Hepatocyte (in vitro differentiated cells): ENCODE measurements around the gene MZF1. TPM values are rescaled to one million over a fixed set of nuclear protein-coding genes. Genes with fewer than 3 reads are reported as not detected.
"Not testable (repeated sequence)": the region's sequence is repeated elsewhere in the genome, so short reads cannot be mapped to it uniquely, and the experiment has no call there.

Experiments
- DNase-seq: peaks from one replicate; pipeline ENCODE4 v3.0.0-alpha.2; 2016; ENCODE audit warnings: low spot score
- H2AFZ ChIP-seq: fragments of 200-600 bp; sonication (generic); 2 replicates; pipeline ENCODE4 v1.6.0; 2016; ENCODE audit warnings: antibody characterized with exemption, mild to moderate bottlenecking
- H3K27ac ChIP-seq: fragments of 200-600 bp; sonication (generic); 2 replicates; pipeline ENCODE4 v1.5.1; 2016; ENCODE audit warnings: mild to moderate bottlenecking
- H3K27me3 ChIP-seq: fragments of 200-600 bp; sonication (generic); 2 replicates; pipeline ENCODE4 v1.6.1; 2016
- H3K36me3 ChIP-seq: fragments of 200-600 bp; sonication (generic); replicated peaks from 2 replicates; pipeline ENCODE4 v1.5.1; 2016; ENCODE audit warnings: low read depth; ENCODE audit not compliant: insufficient read depth
- H3K4me1 ChIP-seq: fragments of 200-600 bp; sonication (generic); 2 replicates; pipeline ENCODE4 v1.5.1; 2016; ENCODE audit warnings: mild to moderate bottlenecking, moderate library complexity; ENCODE audit not compliant: insufficient read depth
- H3K4me2 ChIP-seq: fragments of 200-600 bp; sonication (generic); 2 replicates; pipeline ENCODE4 v1.6.0; 2016
- H3K4me3 ChIP-seq: fragments of 200-600 bp; sonication (generic); 2 replicates; pipeline ENCODE4 v1.5.1; 2016; ENCODE audit warnings: mild to moderate bottlenecking
- H3K79me2 ChIP-seq: fragments of 200-600 bp; sonication (generic); 2 replicates; pipeline ENCODE4 v1.6.0; 2017; ENCODE audit warnings: mild to moderate bottlenecking
- H3K9me2 ChIP-seq: fragments of 200-600 bp; sonication (generic); replicated peaks from 2 replicates; pipeline ENCODE4 v1.6.0; 2017; ENCODE audit warnings: mild to moderate bottlenecking; ENCODE audit not compliant: insufficient read depth
- H3K9me3 ChIP-seq: fragments of 200-600 bp; sonication (generic); 2 replicates; pipeline ENCODE4 v1.5.1; 2016; ENCODE audit warnings: low read depth, mild to moderate bottlenecking
- H4K20me1 ChIP-seq: fragments of 200-600 bp; sonication (generic); 2 replicates; pipeline ENCODE4 v1.6.0; 2016; ENCODE audit warnings: mild to moderate bottlenecking; ENCODE audit not compliant: insufficient read depth, poor library complexity, severe bottlenecking
- EZH2 ChIP-seq: fragments of 200-600 bp; sonication (generic); IDR thresholded peaks from 2 replicates; pipeline ENCODE4 v1.6.1; 2016; ENCODE audit warnings: antibody characterized with exemption, mild to moderate bottlenecking, borderline replicate concordance
- EZH2phosphoT487 ChIP-seq: fragments of 200-600 bp; sonication (generic); IDR thresholded peaks from one replicate; pipeline ENCODE4 v1.6.1; 2018; ENCODE audit warnings: antibody characterized with exemption, mild to moderate bottlenecking, low read depth, moderate library complexity; ENCODE audit not compliant: unreplicated experiment, severe bottlenecking
- WGBS: methylation state at CpG from one replicate; pipeline ENCODE4 v1.1.6; 2016; ENCODE audit warnings: low lambda C conversion rate; ENCODE audit errors: missing lambda C conversion rate; 5-methylcytosine and 5-hydroxymethylcytosine counted together
- polyA plus RNA-seq: library from polyadenylated mRNA; unstranded; fragments of >200 nt; fragmentation: Nextera tagmentation; extraction: Ambion mirVana; gene quantifications from 2 replicates; pipeline ENCODE4 v1.2.1, GENCODE V29; 2016
- total RNA-seq: library from RNA; depleted of rRNA; stranded (reverse); fragments of >200 nt; gene quantifications from 2 replicates; pipeline ENCODE4 v1.2.3, GENCODE V29; 2014
- TF ChIP-seq, protein P1 (sequence below): fragments of 200-600 bp; sonication (generic); IDR thresholded peaks from 2 replicates; pipeline ENCODE4 v1.5.1; 2016; ENCODE audit warnings: antibody characterized with exemption, mild to moderate bottlenecking; ENCODE audit not compliant: poor library complexity

The MZF1 gene
- total and polyA plus RNA-seq, 2 experiments from 2014 or later = 19.9 to 23.5 TPM

DNA sequence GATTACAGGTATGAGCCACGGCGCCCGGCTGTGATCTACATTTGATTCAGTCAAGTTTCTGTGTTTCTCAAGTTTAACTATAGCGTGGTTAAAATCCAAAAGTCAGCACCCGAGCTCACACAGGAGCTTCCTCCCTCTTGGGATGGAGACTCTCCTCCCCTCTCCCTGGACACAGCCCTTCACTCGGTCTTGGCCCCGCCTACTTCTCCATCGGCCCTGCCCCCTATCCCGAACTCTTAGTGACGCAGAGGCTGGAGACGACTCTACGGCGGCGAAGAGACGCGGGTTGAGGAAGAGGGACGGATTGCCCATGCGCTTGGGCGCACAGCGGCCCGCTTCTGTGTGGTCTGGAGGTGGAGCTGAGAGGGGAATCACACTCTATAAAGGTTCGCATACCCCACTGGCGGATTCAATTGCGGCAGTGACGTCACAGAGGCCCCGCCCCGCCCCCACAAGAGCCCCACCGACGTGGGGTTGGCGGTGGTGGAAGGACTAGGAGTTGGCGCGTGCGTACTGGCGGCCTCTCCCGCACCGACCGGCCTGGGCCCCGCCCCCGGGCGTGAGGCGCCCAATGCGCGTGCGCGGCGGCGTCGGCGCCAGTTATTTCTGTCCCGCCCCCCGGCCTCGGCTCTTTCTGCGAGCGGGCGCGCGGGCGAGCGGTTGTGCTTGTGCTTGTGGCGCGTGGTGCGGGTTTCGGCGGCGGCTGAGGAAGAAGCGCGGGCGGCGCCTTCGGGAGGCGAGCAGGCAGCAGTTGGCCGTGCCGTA lies 29.1 kb downstream of the MZF1 start, which contains the start of gene TRIM28:
Gene TRIM28 (plus strand): TSS at position 239 of the 765 bp plus-strand sequence. CDS start 694 bp downstream, outside the sequence.
- Histone ChIP-seq H3K27ac (peak within 1 kb of the TSS; percentile 98), H3K79me2 (peaks cover 44% of the 10 kb centered on the region), H4K20me1 (peaks cover 42% of the 10 kb centered on the region), H3K9me3 (no peaks in the 10 kb centered on the region), H3K36me3 (peaks cover 3% of the 10 kb centered on the region), H3K4me3 (peak within 1 kb of the TSS; percentile 97), H2AFZ (peak within 1 kb of the TSS; percentile 53), H3K27me3 (no peaks in the 10 kb centered on the region), H3K4me1 (peaks cover 22% of the 10 kb centered on the region), H3K9me2 (no peaks in the 10 kb centered on the region), H3K4me2 (peak within 1 kb of the TSS; percentile 97)
- TF ChIP-seq EZH2phosphoT487 = no peak
- no peak for TF ChIP-seq EZH2
- TF ChIP-seq, protein P1, sequence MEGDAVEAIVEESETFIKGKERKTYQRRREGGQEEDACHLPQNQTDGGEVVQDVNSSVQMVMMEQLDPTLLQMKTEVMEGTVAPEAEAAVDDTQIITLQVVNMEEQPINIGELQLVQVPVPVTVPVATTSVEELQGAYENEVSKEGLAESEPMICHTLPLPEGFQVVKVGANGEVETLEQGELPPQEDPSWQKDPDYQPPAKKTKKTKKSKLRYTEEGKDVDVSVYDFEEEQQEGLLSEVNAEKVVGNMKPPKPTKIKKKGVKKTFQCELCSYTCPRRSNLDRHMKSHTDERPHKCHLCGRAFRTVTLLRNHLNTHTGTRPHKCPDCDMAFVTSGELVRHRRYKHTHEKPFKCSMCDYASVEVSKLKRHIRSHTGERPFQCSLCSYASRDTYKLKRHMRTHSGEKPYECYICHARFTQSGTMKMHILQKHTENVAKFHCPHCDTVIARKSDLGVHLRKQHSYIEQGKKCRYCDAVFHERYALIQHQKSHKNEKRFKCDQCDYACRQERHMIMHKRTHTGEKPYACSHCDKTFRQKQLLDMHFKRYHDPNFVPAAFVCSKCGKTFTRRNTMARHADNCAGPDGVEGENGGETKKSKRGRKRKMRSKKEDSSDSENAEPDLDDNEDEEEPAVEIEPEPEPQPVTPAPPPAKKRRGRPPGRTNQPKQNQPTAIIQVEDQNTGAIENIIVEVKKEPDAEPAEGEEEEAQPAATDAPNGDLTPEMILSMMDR = no peak
- DNase-seq = peak; percentile 99
- WGBS = under 1% methylated on average over 60 of the region's 73 CpGs

DNA sequence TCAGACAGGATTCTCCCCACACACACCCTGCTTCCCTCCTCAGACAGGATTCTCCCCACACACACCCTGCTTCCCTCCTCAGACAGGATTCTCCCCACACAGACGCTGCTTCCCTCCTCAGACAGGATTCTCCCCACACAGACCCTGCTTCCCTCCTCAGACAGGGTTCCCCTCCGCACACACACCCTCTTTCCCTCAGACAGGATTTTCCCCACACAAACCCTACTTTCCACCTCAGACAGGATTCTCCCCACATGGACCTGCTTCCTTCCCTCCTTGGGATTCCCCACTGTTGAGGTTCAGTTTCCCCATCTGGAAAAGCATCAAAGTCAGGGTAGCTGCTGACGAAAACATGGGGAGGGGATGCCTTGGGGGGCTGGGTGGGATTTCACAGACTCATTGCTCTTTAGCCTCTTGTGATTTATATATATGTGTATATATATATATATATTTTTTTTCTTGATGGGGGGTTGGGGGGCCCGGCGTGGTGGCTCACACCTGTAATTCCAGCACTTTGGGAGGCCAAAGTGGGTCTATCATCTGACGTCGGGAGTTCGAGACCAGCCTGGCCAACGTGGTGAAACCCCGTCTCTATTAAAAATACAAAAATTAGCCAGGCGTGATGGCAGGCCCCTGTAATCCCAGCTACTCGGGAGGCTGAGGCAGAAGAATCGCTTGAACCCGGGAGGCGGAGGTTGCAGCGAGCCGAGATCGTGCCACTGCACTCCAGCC lies 30.3 kb downstream of the MZF1 start:
- H4K20me1 ChIP-seq = peaks cover 32% of the 10 kb centered on the region
- H3K79me2 ChIP-seq = peaks cover 32% of the 10 kb centered on the region
- not testable (repeated sequence) for H3K4me3 ChIP-seq, DNase-seq, H3K9me3 ChIP-seq, H2AFZ ChIP-seq, H3K27me3 ChIP-seq, H3K36me3 ChIP-seq, H3K9me2 ChIP-seq
- H3K4me1 ChIP-seq = peaks cover 33% of the 10 kb centered on the region
- 84% methylated on average over 18 of the region's 18 CpGs for WGBS
- peak overlapping the region; percentile 98 for H3K27ac ChIP-seq
- peak overlapping the region; percentile 80 for H3K4me2 ChIP-seq

DNA sequence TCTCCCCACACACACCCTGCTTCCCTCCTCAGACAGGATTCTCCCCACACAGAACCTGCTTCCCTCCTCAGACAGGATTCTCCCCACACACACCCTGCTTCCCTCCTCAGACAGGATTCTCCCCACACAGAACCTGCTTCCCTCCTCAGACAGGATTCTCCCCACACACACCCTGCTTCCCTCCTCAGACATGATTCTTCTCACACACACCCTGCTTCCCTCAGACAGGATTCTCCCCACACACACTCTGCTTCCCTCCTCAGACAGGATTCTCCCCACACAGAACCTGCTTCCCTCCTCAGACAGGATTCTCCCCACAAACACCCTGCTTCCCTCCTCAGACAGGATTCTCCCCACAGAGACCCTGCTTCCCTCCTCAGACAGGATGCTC lies 34.0 kb downstream of the MZF1 start:
- H3K79me2 ChIP-seq, H3K27me3 ChIP-seq, H3K9me2 ChIP-seq, H3K4me3 ChIP-seq, DNase-seq, H3K36me3 ChIP-seq, H3K4me2 ChIP-seq, H3K9me3 ChIP-seq, H4K20me1 ChIP-seq, H2AFZ ChIP-seq: not testable (repeated sequence)
- H3K4me1 ChIP-seq = peaks cover 16% of the 10 kb centered on the region
- H3K27ac ChIP-seq = peak overlapping the region; percentile 89

DNA sequence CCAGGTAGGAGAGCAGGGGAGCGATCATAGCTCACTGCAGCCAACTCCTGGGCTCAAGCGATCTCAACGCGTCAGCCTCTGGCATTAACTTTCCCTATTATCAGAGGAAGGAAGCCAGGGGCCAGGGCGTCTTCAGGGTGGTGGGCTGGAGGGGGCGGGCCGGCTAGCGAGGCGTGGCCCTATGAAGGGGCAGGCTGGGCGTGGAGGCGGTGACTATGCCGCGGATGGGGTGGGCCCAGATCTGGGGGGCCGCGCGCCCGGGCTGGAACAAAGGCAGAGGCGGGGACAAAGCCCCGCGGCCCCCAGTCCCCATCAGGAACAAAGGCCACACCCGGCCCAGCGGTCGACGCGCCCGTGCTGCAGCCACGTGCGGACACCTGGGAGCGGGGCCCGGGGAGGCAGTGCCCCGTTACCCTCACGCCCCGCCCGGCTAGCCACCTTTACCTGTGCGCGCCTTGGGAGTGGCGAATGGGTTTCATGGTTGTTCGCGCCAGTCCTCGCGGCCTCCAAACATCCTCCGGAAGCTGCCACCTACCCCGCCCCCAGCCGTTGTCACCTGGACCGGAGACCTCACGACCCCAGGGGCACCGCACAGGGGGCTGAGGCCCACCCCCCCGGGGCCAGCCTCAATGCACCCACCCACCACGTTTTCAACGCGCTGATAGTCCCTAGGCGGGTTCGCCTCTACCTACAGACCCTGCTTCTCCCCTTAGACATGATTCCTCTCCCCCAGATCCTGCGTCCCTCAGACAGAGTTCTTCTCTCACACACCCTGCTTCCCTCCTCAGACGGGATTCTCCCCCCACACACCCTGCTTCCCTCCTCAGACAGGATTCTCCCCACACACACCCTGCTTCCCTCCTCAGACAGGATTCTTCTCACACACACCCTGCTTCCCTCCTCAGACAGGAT lies 34.6 kb downstream of the MZF1 start:
- Histone ChIP-seq H3K9me2 (no peaks in the 10 kb centered on the region), H3K36me3 (no peaks in the 10 kb centered on the region), H3K27me3 (no peaks in the 10 kb centered on the region), H2AFZ (peak overlapping the region; percentile 87), H3K4me3 (peak overlapping the region; percentile 36), H3K79me2 (no peaks in the 10 kb centered on the region), H3K9me3 (no peaks in the 10 kb centered on the region), H3K4me1 (peaks cover 16% of the 10 kb centered on the region), H4K20me1 (no peaks in the 10 kb centered on the region), H3K4me2 (peak overlapping the region; percentile 78), H3K27ac (peak overlapping the region; percentile 89)
- DNase-seq = peak; percentile 83
- WGBS = 2% methylated on average over 19 of the region's 55 CpGs
- TF ChIP-seq, protein P1 = no peak
- TF ChIP-seq EZH2phosphoT487 (no peak), EZH2 (no peak)
